G401.6 (cell line): Measurements from ENCODE around the gene LIPG.

Experiments used
- FAIRE-seq: peaks from 2 replicates; lab custom pipeline; 2012; peaks lifted over from hg19 to GRCh38; lab: Jason Lieb, UNC

The LIPG gene

GRCh38 chr18:49546719-49547273, 15.1 kb upstream of the LIPG start:
- FAIRE-seq: peak; percentile 91

GRCh38 chr18:49547701-49548100, 14.2 kb upstream of the LIPG start:
- FAIRE-seq: no peak

GRCh38 chr18:49548229-49548636, 13.6 kb upstream of the LIPG start:
- no peak for FAIRE-seq

DNA sequence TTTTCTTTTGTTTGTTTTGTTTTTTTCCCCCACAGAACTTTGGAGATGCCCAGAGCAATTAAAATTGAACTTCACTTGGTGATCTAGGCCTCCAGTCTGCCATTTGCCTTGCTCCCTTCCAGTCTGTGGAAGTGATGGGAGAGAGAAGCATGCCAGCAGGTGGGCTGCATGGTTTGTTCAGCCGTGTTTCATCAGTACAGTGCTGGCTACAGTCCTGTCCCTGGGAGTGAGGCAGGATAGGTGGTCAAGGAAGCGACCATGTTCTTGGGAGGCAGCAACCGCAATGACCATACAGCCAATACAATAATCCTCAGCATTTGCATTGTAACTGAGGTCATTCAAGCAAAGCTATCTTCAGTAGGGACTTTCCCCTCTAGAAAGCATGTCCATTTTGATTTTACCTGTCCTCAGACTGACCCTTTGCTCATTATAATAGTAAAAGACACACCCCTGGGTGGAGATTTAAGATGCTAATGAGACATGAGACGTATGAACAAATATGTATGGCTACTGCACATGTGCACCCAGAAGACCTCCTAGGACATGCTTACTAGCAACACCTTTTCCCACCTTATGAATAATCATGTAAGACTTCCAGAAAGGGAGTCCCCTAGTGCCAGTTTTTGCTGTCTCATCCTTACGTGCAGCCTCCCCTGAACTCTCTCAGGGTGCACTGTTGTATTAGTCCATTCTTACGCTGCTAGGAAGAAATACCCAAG, 11.1 kb upstream of the LIPG start:
- FAIRE-seq: no peak

DNA sequence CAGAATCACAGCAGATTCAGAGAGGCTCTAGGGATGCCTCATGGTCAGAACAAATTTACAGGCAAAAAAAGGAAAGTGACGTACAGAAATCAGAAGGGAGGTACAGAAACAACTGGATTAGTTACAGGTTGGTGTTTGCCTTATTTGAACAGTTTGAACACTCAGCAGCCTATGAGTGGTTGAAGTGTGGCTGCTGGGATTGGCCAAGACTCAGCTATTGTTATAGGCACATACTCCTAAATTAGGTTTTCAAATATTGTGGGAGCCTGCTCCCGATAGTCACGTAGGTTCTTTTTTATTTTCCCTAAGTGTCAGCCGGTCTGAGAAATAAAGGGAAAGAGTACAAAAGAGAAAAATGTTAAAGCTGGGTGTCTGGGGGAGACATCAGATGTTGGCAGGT, 8.9 kb upstream of the LIPG start:
- FAIRE-seq: no peak

GRCh38 chr18:49555641-49556040, 6.2 kb upstream of the LIPG start:
- no peak for FAIRE-seq

- FAIRE-seq: no peak
Observed at GRCh38 chr18:49558356-49558755, 3.5 kb upstream of the LIPG start.

DNA sequence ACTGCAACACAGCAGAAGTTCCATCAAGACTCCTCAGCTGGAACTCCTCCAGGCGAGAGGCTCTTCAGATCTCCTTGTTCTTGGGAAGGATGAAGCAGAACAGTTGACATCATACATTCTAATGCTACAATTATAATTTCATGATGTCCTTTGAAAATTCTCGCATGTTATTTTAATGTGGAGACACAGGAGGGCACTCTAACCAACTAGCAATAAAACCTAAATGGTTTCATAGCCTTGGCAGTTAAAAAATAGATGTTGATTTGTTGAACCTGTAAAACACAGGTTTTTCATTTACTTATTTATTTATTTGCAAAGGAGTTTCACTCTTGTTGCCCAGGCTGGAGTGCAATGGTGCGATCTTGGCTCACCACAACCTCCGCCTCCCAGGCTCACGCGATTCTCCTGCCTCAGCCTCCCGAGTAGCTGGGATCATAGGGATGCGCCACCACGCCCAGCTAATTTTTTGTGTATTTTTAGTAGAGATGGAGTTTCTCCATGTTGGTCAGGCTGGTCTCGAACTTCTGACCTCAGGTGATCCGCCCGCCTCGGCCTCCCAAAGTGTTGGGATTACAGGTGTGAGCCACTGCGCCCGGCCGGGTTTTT, 2.4 kb upstream of the LIPG start:
- peak; percentile 86 for FAIRE-seq

GRCh38 chr18:49560277-49560623, 1.6 kb upstream of the LIPG start:
- no peak for FAIRE-seq

GRCh38 chr18:49560624-49561288, 1.1 kb upstream of the LIPG start:
- FAIRE-seq: no peak

- FAIRE-seq: no peak
Observed at GRCh38 chr18:49562481-49563129, 748 bp downstream of the LIPG start.

GRCh38 chr18:49563130-49563540, 1.3 kb downstream of the LIPG start:
- no peak for FAIRE-seq

DNA sequence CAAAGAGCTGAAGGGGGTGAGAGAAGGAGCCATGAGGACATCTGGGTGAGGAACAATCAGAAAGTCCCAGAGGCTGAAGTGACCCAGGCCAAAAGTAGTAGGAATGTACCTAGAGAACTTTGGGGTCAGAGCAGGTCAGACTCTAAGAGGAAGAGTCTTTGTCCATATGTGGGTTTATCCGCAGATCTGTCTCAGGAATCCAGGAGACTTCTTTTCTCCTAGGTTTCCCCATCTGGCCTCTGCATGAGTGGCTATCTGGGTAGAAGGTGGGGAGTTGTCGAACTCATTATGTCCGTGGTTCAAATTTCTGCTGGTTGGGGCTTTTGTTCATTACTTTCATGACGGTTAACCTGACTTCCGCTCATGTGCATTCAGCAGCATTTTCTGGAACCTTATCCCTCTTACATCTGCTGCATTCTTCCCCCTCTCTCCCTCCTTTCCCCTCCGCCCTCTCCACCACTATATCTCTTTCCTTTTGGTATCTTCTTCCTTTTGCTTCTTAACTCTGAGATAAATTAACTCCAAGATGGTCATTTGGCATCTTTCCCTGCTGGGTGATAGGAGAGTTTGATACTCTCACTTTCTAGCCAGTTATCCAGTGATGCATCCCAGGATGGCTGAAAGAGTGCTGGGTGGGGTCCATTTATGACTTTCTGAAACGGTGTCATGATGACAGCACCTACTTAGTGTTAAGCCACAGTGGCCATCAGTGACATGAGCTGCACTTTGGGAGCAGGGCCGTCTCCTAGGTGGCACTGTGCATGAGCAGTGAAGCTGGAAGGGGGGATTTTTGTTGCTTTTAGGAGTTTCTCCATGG, 2.1 kb downstream of the LIPG start:
- no peak for FAIRE-seq

- no peak for FAIRE-seq
Observed at GRCh38 chr18:49564518-49564834, 2.6 kb downstream of the LIPG start.

- FAIRE-seq: no peak
Observed at GRCh38 chr18:49565101-49565500, 3.2 kb downstream of the LIPG start.

- FAIRE-seq: no peak
Observed at GRCh38 chr18:49565612-49566011, 3.8 kb downstream of the LIPG start.

GRCh38 chr18:49566217-49566770, 4.4 kb downstream of the LIPG start:
- no peak for FAIRE-seq

GRCh38 chr18:49566985-49567384, 5.1 kb downstream of the LIPG start:
- no peak for FAIRE-seq

DNA sequence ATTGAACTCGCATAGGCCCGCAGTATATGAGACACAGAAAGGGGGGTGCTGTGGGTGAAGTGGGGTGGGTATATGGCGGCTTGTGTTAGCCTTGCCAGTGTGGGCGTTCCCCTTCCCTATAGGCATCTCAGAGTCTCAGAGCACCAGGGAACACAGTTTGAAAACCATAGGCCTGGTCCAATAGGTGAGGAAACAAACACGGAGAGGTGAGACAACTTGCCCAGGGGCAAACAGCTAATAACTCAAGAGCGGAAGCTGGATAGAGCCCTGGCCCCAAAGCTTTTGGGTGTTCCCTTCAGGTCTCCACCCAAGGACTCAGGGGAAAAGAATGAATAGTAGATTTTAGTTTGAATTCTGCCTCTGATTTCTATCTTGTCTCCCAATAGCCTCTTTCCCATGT, 7.9 kb downstream of the LIPG start:
- FAIRE-seq: no peak

DNA sequence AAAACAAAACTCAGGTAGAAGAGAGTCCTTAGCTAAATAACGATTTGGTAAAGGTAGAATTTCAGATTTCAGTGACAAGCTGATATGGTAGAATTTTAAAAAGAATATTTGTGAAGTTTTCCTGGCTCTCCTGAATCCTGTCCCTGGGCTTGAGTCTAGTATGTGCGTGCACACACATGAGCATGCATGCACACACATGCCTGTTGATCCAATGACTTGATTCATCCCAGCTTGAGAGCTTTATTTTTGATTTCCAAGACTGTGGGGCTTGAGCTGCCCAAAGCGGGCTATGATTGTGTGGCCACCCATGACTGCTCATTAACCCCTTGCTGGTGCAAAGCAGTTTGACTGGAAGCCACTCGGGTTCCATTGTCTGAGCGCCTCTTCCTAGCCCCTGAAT, 9.0 kb downstream of the LIPG start:
- FAIRE-seq: no peak

- FAIRE-seq: no peak
Observed at GRCh38 chr18:49572611-49573345, 10.9 kb downstream of the LIPG start.
